ENCODE data around the gene TXNRD1.
"Not testable (repeated sequence)": the region's sequence is repeated elsewhere in the genome, so short reads cannot be mapped to it uniquely, and the experiment has no call there.

Gene TXNRD1

GRCh38 chr12:104280717-104281458 is 65.3 kb downstream of the TXNRD1 start:
- peak; percentile 77 for DNase-seq (ENCODE audit: low spot score)

GRCh38 chr12:104281636-104282035 is 66.1 kb downstream of the TXNRD1 start:
- DNase-seq (ENCODE audit: low spot score) = no peak

GRCh38 chr12:104282109-104282508 is 66.5 kb downstream of the TXNRD1 start:
- no peak for DNase-seq (ENCODE audit: low spot score)

GRCh38 chr12:104285740-104286515 is 70.3 kb downstream of the TXNRD1 start:
- no peak for DNase-seq (ENCODE audit: low spot score)

- peak; percentile 87 for DNase-seq (ENCODE audit: low spot score)
These were observed 71.2 kb downstream of the TXNRD1 start for GRCh38 chr12:104286516-104287482.

GRCh38 chr12:104288635-104289274 is 73.2 kb downstream of the TXNRD1 start:
- peak; percentile 83 for DNase-seq (ENCODE audit: low spot score)

GRCh38 chr12:104290320-104290719 is 74.7 kb downstream of the TXNRD1 start:
- no peak for DNase-seq (ENCODE audit: low spot score)

GRCh38 chr12:104290855-104291254 is 75.3 kb downstream of the TXNRD1 start:
- DNase-seq (ENCODE audit: low spot score) = no peak

GRCh38 chr12:104291867-104292524 is 76.4 kb downstream of the TXNRD1 start:
- DNase-seq (ENCODE audit: low spot score) = no peak

- no peak for DNase-seq (ENCODE audit: low spot score)
These were observed 77.6 kb downstream of the TXNRD1 start for GRCh38 chr12:104292872-104293794.

GRCh38 chr12:104294158-104294859 is 78.7 kb downstream of the TXNRD1 start:
- not testable (repeated sequence) for DNase-seq (ENCODE audit: low spot score)

- no peak for DNase-seq (ENCODE audit: low spot score)
These were observed 79.5 kb downstream of the TXNRD1 start for GRCh38 chr12:104294927-104295668.

- no peak for DNase-seq (ENCODE audit: low spot score)
These were observed 80.4 kb downstream of the TXNRD1 start for GRCh38 chr12:104295954-104296353.

- DNase-seq (ENCODE audit: low spot score) = no peak
These were observed 81.1 kb downstream of the TXNRD1 start for GRCh38 chr12:104296718-104297117.

GRCh38 chr12:104297477-104298113 is 82.0 kb downstream of the TXNRD1 start:
- DNase-seq (ENCODE audit: low spot score) = no peak

GRCh38 chr12:104299842-104300481 is 84.4 kb downstream of the TXNRD1 start:
- no peak for DNase-seq (ENCODE audit: low spot score)

- DNase-seq (ENCODE audit: low spot score) = peak; percentile 95
These were observed 88.1 kb downstream of the TXNRD1 start, which contains the start of gene EID3 for GRCh38 chr12:104303538-104304151. TSS of gene EID3 (plus strand) at chr12:104303739. CDS start at chr12:104303935, 196 bp downstream.

Measured in GM03348 (cell line).